H1 (cell line): ENCODE data around the gene TUBGCP3.

ENCODE experiments used
- CTCF ChIP-seq, 3 experiments: IDR thresholded peaks; 1 replicate in 2 of 3; 2 replicates in 1 of 3; pipeline versions ENCODE4 v1.5.1 to v1.6.1; 2011; ENCODE audit warnings: low read length in 3 of 3, mild to moderate bottlenecking in 3 of 3, inconsistent platforms in 2 of 3, low read depth in 1 of 3, moderate library complexity in 1 of 3; ENCODE audit not compliant: insufficient read depth in 1 of 3; ENCODE audit errors: control extremely low read depth in 1 of 3
- POLR2AphosphoS5 ChIP-seq: IDR thresholded peaks from 2 replicates; pipeline ENCODE4 v1.6.1; 2011; ENCODE audit warnings: low read depth, low read length
- USF2 ChIP-seq: IDR thresholded peaks from 2 replicates; pipeline ENCODE4 v1.6.1; 2011; ENCODE audit warnings: low read length, improper control_type of control experiment

GRCh38 chr13:112625698-112626097, 37.7 kb upstream of the TUBGCP3 start:
- TF ChIP-seq USF2 (no peak), POLR2AphosphoS5 (no peak), CTCF (IDR thresholded peaks at IDR 0.05; ENCODE audit: control extremely low read depth in 1 of 3, insufficient read depth in 1 of 3, low read depth in 1 of 3, low read length in 3 of 3) (no peak)
